8988T (cell line): ENCODE data around the gene ETHE1.

ENCODE experiments used
- DNase-seq: peaks from one replicate; pipeline ENCODE4 v3.0.0; 2011

The ETHE1 gene

GRCh38 chr19:43526884-43527859, at the start of gene ETHE1:
TSS of gene ETHE1 (minus strand) at chr19:43527201. CDS start at chr19:43527177, 24 bp downstream.
- DNase-seq, result peak; percentile 75

GRCh38 chr19:43575955-43576878, 49.2 kb upstream of the ETHE1 start:
- no peak for DNase-seq

GRCh38 chr19:43575156-43575950, 48.4 kb upstream of the ETHE1 start, which contains the start of the genes PINLYP and XRCC1:
TSS of gene PINLYP (plus strand) at chr19:43575801. CDS start at chr19:43577192, 1,391 bp downstream.
TSS of gene XRCC1 (minus strand) at chr19:43575527. CDS start at chr19:43575458, 69 bp downstream.
- peak; percentile 82 for DNase-seq

GRCh38 chr19:43574424-43575155, 47.6 kb upstream of the ETHE1 start:
- DNase-seq, result no peak

- no peak for DNase-seq
Measured at GRCh38 chr19:43572171-43572588, 45.2 kb upstream of the ETHE1 start.

GRCh38 chr19:43570174-43570791, 43.3 kb upstream of the ETHE1 start:
- no peak for DNase-seq

GRCh38 chr19:43569657-43570056, 42.7 kb upstream of the ETHE1 start:
- no peak for DNase-seq

GRCh38 chr19:43564800-43565199, 37.8 kb upstream of the ETHE1 start:
- no peak for DNase-seq

- no peak for DNase-seq
Measured at GRCh38 chr19:43563816-43564457, 36.9 kb upstream of the ETHE1 start.

GRCh38 chr19:43562698-43563241, 35.8 kb upstream of the ETHE1 start:
- DNase-seq, result no peak

- DNase-seq, result no peak
Measured at GRCh38 chr19:43562226-43562697, 35.3 kb upstream of the ETHE1 start.

- no peak for DNase-seq
Measured at GRCh38 chr19:43561139-43561970, 34.4 kb upstream of the ETHE1 start.

GRCh38 chr19:43560687-43561086, 33.7 kb upstream of the ETHE1 start:
- no peak for DNase-seq

GRCh38 chr19:43555185-43555770, 28.3 kb upstream of the ETHE1 start:
- peak; percentile 64 for DNase-seq

GRCh38 chr19:43554317-43554895, 27.4 kb upstream of the ETHE1 start:
- DNase-seq, result no peak

- no peak for DNase-seq
Measured at GRCh38 chr19:43553656-43554055, 26.7 kb upstream of the ETHE1 start.

GRCh38 chr19:43552616-43553015, 25.6 kb upstream of the ETHE1 start:
- no peak for DNase-seq

GRCh38 chr19:43552198-43552450, 25.1 kb upstream of the ETHE1 start:
- DNase-seq, result no peak
